HEK293T (cell line): ENCODE results near the gene ACOT7.

Experiments
- ARNT ChIP-seq: fragments of 450-650 bp; IDR thresholded peaks from 2 replicates; pipeline ENCODE4 v1.6.1; 2017; ENCODE audit warnings: mild to moderate bottlenecking
- BHLHE40 ChIP-seq: fragments of 450-650 bp; IDR thresholded peaks from 2 replicates; pipeline ENCODE4 v1.6.1; 2016; ENCODE audit warnings: mild to moderate bottlenecking, moderate library complexity, borderline replicate concordance
- FOXK2 ChIP-seq: fragments of 450-650 bp; IDR thresholded peaks from 2 replicates; pipeline ENCODE4 v1.6.1; 2016; ENCODE audit warnings: mild to moderate bottlenecking
- FOXM1 ChIP-seq: fragments of 450-650 bp; IDR thresholded peaks from 2 replicates; pipeline ENCODE4 v1.6.1; 2017; ENCODE audit warnings: mild to moderate bottlenecking, borderline replicate concordance
- NFRKB ChIP-seq: fragments of 450-650 bp; IDR thresholded peaks from 2 replicates; pipeline ENCODE4 v1.6.1; 2016; ENCODE audit warnings: mild to moderate bottlenecking, moderate library complexity
- SP1 ChIP-seq: fragments of 450-650 bp; IDR thresholded peaks from 2 replicates; pipeline ENCODE4 v1.6.1; 2017
- ZNF384 ChIP-seq: fragments of 450-650 bp; IDR thresholded peaks from 2 replicates; pipeline ENCODE4 v1.6.1; 2016

DNA sequence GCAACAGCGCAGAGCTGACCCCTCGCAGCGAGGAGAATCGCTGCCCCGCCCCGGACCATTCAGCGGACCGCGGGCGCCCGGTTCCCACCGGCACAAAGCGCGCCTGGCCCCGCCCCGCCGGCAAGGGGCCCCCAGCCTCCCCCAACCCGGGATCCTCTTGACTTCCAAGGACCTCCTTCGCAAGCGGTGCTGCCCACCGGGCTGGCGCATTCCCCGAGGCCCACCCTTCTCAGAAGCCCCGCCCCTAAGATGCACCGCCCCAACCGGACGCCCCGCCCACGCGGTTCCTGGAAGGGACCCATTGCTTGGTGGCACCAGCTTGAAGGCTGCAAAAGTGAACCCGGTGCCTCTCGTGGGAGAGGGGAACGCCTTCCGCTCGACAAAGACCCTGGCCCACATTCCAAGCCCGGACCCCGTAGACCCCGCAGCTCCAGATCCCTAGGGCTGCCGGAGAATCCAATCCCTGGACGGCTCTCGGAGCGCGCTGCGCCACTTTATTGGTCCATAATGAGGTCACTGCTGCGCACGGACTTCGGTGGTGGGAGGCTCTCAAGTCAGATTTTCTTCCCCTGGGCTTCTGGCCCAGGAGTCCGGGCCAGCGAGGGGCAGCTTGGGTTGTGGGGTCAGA, 147.6 kb downstream of the ACOT7 start:
- TF ChIP-seq FOXM1 (no peak), SP1 (no peak), ZNF384 (no peak), ARNT (no peak), BHLHE40 (no peak), FOXK2 (no peak), NFRKB (no peak)
